GM18526 (cell line): ENCODE data around the gene WDR91.

Experiments used
- POLR2A ChIP-seq: IDR thresholded peaks from 3 replicates; pipeline ENCODE4 v1.6.1; 2011; ENCODE audit not compliant: insufficient read length; ENCODE audit errors: extremely low read depth

WDR91 gene

DNA sequence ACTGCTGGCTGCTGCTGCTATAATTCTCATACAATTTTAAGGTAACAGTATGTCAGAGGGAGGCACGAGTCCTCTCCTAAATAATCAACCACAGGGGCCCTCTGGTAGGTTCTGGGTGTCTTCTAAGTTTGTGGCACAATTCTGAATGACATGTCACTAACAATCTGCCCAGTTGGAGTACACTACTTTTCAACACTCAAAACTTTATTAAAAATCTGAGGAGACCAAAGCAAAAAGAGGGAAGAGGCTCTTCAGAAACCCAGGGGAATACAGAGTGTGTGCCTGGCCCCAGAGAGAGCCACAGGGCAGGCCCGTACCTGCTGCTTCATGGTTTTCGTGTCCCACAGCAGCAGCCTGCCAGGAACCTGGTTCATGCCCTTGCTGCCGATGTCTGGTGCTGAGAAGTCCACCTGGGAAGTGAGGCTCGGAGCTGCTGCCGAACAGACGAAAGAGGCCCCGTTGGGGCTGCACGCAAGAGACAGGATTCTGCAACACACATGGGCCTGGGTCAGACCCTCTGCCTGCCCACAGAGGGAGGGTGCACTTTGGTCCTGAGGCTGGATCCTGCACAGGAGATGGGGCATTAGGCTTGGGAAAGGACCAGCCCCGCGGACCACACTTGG is 18.3 kb downstream of the WDR91 start:
- TF ChIP-seq POLR2A, result no peak

GRCh38 chr7:135190703-135191102 is 20.6 kb downstream of the WDR91 start:
- no peak for TF ChIP-seq POLR2A

- TF ChIP-seq POLR2A, result no peak
These were observed 21.4 kb downstream of the WDR91 start for GRCh38 chr7:135189961-135190360.

DNA sequence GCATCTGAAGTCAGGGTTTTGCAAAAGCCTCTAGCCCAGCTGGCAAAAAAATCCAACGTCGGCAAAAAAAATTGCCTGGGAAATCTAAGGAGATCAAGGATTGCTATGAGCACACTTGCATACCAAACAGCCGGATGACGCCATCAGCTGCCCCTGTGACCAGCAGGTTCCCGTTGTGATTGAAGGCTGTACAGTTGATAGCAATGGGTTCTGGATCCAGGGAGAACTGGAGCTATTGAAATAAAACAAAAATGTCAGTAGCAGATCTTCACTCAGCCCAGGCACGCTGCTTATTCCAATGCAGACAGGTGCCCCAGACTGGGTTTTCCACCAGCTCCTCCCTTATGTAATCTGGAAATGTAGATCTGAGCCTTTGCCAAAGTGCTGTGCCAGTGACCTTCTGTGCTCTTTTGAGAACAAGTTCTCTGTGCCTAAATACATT is 22.1 kb downstream of the WDR91 start:
- TF ChIP-seq POLR2A, result no peak

- no peak for TF ChIP-seq POLR2A
These were observed 22.9 kb downstream of the WDR91 start for GRCh38 chr7:135188298-135188984.

- peak; percentile 58 for TF ChIP-seq POLR2A
These were observed 24.5 kb downstream of the WDR91 start for GRCh38 chr7:135186841-135187253.

GRCh38 chr7:135186261-135186540 is 25.1 kb downstream of the WDR91 start:
- TF ChIP-seq POLR2A, result no peak

DNA sequence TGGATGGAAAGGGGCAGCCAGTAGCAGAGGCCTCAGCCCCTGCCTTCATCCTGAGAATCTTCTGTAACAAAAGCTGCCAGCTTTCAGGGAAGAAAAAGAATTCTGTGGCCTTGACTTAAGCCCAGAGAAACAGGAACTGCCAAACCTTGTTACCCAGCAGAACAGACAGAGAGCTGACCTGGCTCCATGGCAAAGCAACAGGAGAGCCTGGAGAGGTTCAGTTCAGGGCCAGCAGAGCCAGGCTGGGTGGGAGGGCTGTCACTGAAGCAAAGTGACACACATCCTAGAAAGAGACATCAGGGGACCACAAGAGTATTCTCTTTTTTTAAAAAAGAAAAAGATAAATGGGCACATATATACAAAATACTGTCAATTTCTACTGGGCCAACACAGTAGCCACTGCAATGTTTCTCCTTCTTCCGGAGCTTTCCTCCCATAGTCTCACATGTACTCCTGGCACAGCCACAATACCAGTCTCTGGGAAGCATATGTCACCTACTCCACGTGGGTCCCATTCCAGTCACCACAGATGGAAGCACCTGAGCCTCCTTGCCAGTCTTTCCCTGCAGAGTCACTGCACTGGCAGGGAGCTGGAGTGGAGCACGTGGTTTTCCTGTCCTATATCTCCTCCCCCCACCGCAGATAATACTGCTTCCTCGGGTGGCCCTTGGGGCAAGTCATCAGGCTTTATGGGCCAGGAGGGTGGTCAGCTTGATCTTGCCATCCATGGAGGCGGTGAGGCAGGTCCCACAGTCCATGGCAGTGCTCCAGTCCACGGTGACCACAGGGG is 25.7 kb downstream of the WDR91 start:
- TF ChIP-seq POLR2A, result no peak

DNA sequence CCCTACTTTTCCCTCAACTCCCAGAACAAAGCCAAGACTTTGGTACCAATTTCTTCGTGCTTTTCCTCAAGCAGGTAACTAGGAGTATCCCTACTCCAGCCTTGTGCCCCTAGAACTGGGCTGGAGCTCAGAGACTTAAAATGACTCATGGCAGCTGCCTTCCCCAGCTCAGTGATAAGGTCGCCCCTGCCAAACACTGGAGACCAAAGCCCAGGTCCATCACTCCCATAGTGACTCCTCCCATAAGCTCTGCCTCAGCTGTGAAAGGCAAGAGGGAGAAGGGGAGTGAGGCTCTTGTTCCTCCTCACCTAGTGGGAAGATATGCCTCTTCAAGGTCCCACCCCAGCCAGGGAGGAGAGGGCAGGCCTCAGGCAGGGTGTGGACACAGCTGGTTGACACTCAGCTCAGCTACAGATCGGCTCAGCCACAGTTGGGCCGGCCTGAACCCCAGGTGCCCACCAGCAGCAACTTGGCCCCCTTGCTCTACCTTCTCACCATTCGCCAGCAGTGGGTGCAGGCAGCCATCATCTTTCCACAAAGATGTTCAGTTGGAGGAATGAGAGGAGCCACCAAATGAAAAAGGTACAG is 27.0 kb downstream of the WDR91 start:
- no peak for TF ChIP-seq POLR2A

DNA sequence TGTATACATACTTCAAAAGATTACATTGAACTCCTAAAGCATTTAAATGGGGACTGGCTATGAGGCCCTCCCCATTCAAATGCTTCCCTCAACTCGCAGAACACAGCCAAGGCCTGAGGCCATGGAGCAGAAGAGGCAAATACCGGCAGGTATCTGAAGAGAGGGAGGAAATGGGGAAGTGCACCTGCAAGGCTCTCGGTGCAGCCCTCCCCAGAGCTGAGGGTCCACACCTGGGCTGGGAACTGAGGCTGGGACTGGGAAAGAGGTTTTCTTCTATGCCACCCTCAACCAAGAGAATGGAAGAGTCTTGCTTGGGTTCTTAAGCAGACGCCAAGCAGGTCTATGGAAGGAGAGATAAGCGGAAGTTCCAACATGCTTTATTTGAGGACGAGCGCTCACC is 27.8 kb downstream of the WDR91 start:
- TF ChIP-seq POLR2A, result no peak

- TF ChIP-seq POLR2A, result peak; percentile 21
These were observed 29.2 kb downstream of the WDR91 start for GRCh38 chr7:135181929-135182678.

DNA sequence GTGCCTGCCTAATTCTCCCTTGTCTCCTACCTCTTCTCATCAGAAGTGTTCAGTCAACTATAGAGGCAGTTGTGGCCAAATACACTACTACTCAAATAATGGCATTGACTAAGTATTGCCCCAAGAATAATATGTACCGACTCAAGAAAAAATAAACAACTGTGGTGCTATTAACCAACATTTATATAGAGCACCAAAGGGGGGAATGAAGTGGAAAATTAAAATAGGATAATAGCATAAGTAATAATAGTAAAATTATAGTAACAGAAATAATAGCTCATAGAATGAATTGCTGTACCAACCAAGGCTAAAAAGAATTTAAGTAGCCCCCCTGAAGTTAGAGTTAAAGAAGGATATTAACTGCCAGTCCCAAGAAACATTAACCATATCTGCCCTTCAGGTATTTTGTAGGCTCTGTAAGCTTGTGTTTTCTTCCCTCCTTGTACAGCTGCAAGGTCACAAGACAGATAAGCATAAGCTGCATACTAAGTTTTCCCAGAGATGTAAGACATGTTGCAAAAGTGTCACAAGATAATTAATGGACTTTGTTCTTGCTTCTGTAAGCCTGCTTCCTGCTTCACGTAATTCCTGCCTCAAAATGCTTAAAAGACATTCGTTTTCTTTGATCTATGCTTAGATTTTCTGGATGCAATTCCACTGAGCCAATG is 29.9 kb downstream of the WDR91 start:
- no peak for TF ChIP-seq POLR2A

DNA sequence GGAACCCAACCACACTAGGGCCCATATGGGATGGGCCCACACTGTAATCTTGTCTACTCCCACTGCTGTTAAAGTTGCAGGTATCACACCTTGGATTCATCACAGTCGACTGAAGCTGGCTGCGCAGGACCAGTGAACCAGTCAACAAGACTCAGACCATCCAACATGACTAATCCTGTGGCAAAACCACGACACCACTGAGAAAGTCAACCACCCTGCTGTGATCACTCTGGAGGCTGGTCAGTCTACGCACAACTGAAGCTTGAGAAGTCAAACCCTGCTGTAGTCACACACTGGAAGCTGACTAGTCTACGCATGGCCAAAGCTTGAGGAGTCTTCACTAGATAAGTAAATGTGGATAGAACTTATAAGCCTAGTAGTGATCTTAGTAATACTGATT is 31.2 kb downstream of the WDR91 start:
- no peak for TF ChIP-seq POLR2A

GRCh38 chr7:135179321-135179925 is 31.9 kb downstream of the WDR91 start:
- TF ChIP-seq POLR2A, result peak; percentile 2

- no peak for TF ChIP-seq POLR2A
These were observed 33.0 kb downstream of the WDR91 start for GRCh38 chr7:135178364-135178763.
